Transverse colon (tissue), 4 donors: ENCODE results near the gene CNGA2. TPM values are rescaled to one million over a fixed set of nuclear protein-coding genes. Genes with fewer than 3 reads are reported as not detected.

Experiments used
- DNase-seq: peaks from one replicate; pipeline ENCODE4 v3.0.0-alpha.2; 2019
- H3K27ac ChIP-seq, 4 donors: fragments of 200-600 bp; sonication (generic); 2 replicates each; pipeline ENCODE4 v1.5.1; 2016 to 2018; ENCODE audit warnings: inconsistent platforms in 4 of 4
- H3K27me3 ChIP-seq: fragments of 200-600 bp; sonication (generic); 2 replicates; pipeline ENCODE4 v1.5.1; 2017; ENCODE audit warnings: inconsistent platforms
- H3K36me3 ChIP-seq, 4 donors: fragments of 200-600 bp; sonication (generic); 2 replicates each; pipeline ENCODE4 v1.5.1; 2017 to 2019; ENCODE audit warnings: inconsistent platforms in 4 of 4
- H3K4me1 ChIP-seq, 4 donors: fragments of 200-600 bp; sonication (generic); 2 replicates each; pipeline ENCODE4 v1.5.1; 2017 to 2020; ENCODE audit warnings: inconsistent platforms in 4 of 4
- H3K4me3 ChIP-seq, 4 donors: fragments of 200-600 bp; sonication (generic); 1 replicate in 1 of 4; 2 replicates in 3 of 4; pipeline versions ENCODE4 v1.5.1 to v1.6.1; 2017 to 2019; ENCODE audit warnings: inconsistent platforms in 4 of 4
- H3K9me3 ChIP-seq, 2 donors: fragments of 200-600 bp; sonication (generic); 2 replicates each; pipeline ENCODE4 v1.5.1; 2017 to 2019; ENCODE audit warnings: inconsistent platforms in 2 of 2
- EP300 ChIP-seq: sonication (generic); formaldehyde crosslinking; IDR thresholded peaks from one replicate; pipeline ENCODE4 v1.6.1; 2017; ENCODE audit warnings: antibody characterized with exemption, low read depth
- POLR2A ChIP-seq: fragments of 450-650 bp; IDR thresholded peaks from one replicate; pipeline ENCODE4 v1.6.1; 2016; ENCODE audit warnings: antibody characterized with exemption, mild to moderate bottlenecking, moderate library complexity
- POLR2AphosphoS5 ChIP-seq, 3 donors: sonication (generic); formaldehyde crosslinking; IDR thresholded peaks; one replicate each; pipeline ENCODE4 v1.6.1; 2016; ENCODE audit warnings: antibody characterized with exemption in 3 of 3
- WGBS, 2 donors: methylation state at CpG; one replicate each; pipeline ENCODE4 v1.1.5; 2018; ENCODE audit warnings: low coverage in 1 of 2; 5-methylcytosine and 5-hydroxymethylcytosine counted together
- in situ Hi-C, 4 donors: fragments of 200-750 bp; cut with MboI; loops; one replicate each; pipeline versions ENCODE4 v1.15.0 to v1.15.1; 2017; ENCODE audit warnings: low sequenced_read_pairs in 3 of 4, low pct_ligation_motif_present in 1 of 4, low pct_unique_long_range_greater_than_20kb in 1 of 4
- intact Hi-C: fragments of 100-400 bp; cut with DNase I; formaldehyde crosslinking; loops from one replicate; pipeline ENCODE4 v1.15.1; 2023; ENCODE audit warnings: low total_unique reads
- total RNA-seq, 4 donors: library from RNA; depleted of rRNA; stranded (reverse); fragments of >200 nt; gene quantifications; one replicate each; pipeline ENCODE4 v1.1.0, GENCODE V29; 2016
- TF ChIP-seq, protein P1 (sequence below), 5 experiments: fragments of 200-600 bp in 3 of 5; fragments of 450-650 bp in 2 of 5; sonication (generic) in 3 of 5; IDR thresholded peaks; 1 replicate in 2 of 5; 2 replicates in 3 of 5; pipeline ENCODE4 v1.5.1; 2016 to 2017; ENCODE audit warnings: antibody characterized with exemption in 5 of 5, inconsistent platforms in 3 of 5, mild to moderate bottlenecking in 2 of 5, moderate library complexity in 1 of 5

The CNGA2 gene
- total RNA-seq, 4 donors from 2014 or later = not detected

DNA sequence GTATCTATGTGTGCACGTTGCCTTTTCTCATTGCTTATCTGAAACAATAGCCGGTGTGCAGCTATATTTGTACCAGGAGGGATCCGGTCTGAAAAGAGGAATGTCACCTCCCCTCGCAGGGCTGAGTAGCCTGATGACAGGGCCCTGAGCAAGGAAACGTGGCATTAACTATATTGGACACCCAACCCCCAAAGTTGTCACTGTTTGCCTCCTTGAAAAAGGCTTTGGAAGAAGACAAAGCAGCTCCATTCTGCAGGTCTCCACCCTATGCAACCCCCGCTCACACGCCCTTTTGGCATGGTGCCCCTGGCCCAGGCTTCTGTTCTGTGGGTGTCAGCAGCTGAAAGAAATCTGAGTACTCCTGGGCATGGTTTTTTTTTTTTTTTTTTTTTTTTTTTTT lies 31.1 kb upstream of the CNGA2 start:
- intact Hi-C loops (no loop called here), in situ Hi-C loops (no loop called here)
- TF ChIP-seq POLR2A (no peak), POLR2AphosphoS5 (IDR thresholded peaks at IDR 0.05) (no peak), EP300 (no peak)
- TF ChIP-seq, protein P1, sequence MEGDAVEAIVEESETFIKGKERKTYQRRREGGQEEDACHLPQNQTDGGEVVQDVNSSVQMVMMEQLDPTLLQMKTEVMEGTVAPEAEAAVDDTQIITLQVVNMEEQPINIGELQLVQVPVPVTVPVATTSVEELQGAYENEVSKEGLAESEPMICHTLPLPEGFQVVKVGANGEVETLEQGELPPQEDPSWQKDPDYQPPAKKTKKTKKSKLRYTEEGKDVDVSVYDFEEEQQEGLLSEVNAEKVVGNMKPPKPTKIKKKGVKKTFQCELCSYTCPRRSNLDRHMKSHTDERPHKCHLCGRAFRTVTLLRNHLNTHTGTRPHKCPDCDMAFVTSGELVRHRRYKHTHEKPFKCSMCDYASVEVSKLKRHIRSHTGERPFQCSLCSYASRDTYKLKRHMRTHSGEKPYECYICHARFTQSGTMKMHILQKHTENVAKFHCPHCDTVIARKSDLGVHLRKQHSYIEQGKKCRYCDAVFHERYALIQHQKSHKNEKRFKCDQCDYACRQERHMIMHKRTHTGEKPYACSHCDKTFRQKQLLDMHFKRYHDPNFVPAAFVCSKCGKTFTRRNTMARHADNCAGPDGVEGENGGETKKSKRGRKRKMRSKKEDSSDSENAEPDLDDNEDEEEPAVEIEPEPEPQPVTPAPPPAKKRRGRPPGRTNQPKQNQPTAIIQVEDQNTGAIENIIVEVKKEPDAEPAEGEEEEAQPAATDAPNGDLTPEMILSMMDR (IDR thresholded peaks at IDR 0.05) = no peak
- no peak overlapping the region for H3K27ac ChIP-seq
- H3K4me3 ChIP-seq = no peak overlapping the region
- no peaks in the 10 kb centered on the region for H3K9me3 ChIP-seq
- 53% methylated on average over 7 of the region's 7 CpGs; no CpG with 5 or more reads in 1 of the 2 donors for WGBS, 2 donors
- H3K27me3 ChIP-seq = no peaks in the 10 kb centered on the region
- no peak for DNase-seq
- H3K4me1 ChIP-seq = no peaks in the 10 kb centered on the region
- no peaks in the 10 kb centered on the region for H3K36me3 ChIP-seq

DNA sequence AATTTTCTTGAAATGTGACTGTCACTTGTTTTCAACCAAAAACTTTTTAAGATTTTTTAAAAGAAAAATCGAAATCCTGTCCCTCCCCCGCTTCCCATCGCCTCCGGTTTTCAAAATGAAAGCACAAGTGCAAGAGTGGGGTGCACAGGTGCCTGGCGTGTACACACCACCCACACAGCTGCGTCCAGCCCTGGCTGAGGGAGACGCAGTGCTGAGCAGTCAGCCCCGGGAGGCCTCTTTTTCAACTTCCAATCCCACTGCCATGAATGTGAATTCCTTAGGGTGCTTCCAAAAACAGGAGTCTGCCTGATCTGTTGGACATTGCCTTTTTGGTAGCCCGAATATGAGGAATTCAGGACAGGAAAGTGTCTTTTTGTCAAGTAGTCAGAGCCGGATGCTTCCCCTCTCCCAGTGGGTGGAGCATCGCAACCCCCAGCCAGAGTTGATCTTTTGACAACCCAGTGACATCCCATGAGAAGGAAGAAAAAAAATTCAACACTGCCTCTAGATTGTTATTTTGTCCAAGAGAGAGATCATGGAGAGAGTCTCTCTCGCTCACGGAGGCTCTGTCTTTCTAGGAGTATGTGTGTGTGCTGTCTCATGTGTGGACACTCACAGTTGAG lies 30.4 kb upstream of the CNGA2 start:
- Histone ChIP-seq H3K9me3 (no peaks in the 10 kb centered on the region), H3K4me3 (no peak overlapping the region), H3K27ac (no peak overlapping the region), H3K36me3 (no peaks in the 10 kb centered on the region), H3K27me3 (no peaks in the 10 kb centered on the region), H3K4me1 (no peaks in the 10 kb centered on the region)
- intact Hi-C loops (no loop called here), in situ Hi-C loops (no loop called here)
- 68% methylated on average over 13 of the region's 13 CpGs; no CpG with 5 or more reads in 1 of the 2 donors for WGBS, 2 donors
- no peak for DNase-seq
- TF ChIP-seq POLR2AphosphoS5 (IDR thresholded peaks at IDR 0.05) = no peak
- TF ChIP-seq, protein P1 (IDR thresholded peaks at IDR 0.05) = no peak
- TF ChIP-seq EP300 = no peak

DNA sequence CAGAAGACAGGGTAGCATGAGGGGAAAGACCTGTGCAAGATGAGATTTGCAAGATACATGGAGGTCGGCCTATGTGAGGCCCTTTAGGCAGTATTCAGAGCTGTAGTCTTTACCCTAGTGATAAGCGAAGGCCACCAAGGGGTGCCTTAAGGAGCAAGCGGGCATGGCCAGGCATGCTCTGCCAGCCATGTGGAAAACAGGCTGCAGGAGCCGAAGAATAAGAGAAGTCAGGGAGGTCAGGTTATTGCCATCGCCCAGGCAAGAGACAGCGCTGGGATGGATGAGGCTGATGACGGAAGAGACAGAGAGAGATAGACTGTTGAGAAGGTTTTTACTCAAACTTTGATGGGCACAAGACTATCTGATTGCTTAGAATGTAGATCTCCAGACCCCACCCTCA lies 25.7 kb upstream of the CNGA2 start:
- in situ Hi-C loops = no loop called here
- Histone ChIP-seq H3K36me3 (no peaks in the 10 kb centered on the region), H3K4me3 (no peak overlapping the region), H3K27me3 (no peaks in the 10 kb centered on the region), H3K27ac (no peak overlapping the region), H3K9me3 (no peaks in the 10 kb centered on the region), H3K4me1 (no peaks in the 10 kb centered on the region)
- TF ChIP-seq POLR2A (no peak), EP300 (no peak), POLR2AphosphoS5 (IDR thresholded peaks at IDR 0.05) (no peak)
- TF ChIP-seq, protein P1 (IDR thresholded peaks at IDR 0.05) = no peak
- intact Hi-C loops = no loop called here
- DNase-seq = no peak
- WGBS, 2 donors = 81% methylated on average over 7 of the region's 7 CpGs; no CpG with 5 or more reads in 1 of the 2 donors

DNA sequence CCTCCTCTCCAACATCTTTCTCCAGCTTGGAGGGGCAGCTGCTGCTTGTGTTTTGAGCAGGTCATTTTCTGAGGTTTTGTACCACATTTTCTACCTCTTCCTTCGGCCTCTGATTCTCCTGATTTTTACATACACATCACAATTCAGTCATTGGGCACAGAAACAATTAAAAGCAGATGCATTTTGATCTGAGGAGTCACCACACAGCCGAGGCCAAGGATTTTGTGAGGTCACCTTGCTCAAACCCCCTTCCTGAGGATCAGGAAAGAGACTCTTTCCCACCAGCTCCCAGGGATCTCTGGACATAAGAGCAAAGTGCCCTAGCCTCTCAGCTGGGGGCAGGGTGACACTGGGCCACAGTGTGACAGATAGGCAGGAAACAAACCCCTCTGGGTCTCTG lies 24.1 kb upstream of the CNGA2 start:
- TF ChIP-seq, protein P1 (IDR thresholded peaks at IDR 0.05) = no peak
- TF ChIP-seq POLR2AphosphoS5 (IDR thresholded peaks at IDR 0.05) = no peak
- TF ChIP-seq POLR2A = no peak
- no peak for TF ChIP-seq EP300
- intact Hi-C loops (no loop called here), in situ Hi-C loops (no loop called here)
- H3K36me3 ChIP-seq = no peaks in the 10 kb centered on the region
- WGBS, 2 donors = 44% methylated on average over 2 of the region's 2 CpGs; no CpG with 5 or more reads in 1 of the 2 donors
- H3K27ac ChIP-seq = no peak overlapping the region
- H3K4me1 ChIP-seq = no peaks in the 10 kb centered on the region
- H3K9me3 ChIP-seq = no peaks in the 10 kb centered on the region
- no peak overlapping the region for H3K4me3 ChIP-seq
- DNase-seq = no peak
- no peaks in the 10 kb centered on the region for H3K27me3 ChIP-seq
